Daoy (cell line): ENCODE results near the gene TMEM82. TPM values are rescaled to one million over a fixed set of nuclear protein-coding genes. Genes with fewer than 3 reads are reported as not detected.

Experiments
- DNase-seq: peaks from one replicate; pipeline ENCODE4 v3.0.0-alpha.2; 2015; ENCODE audit warnings: low read depth
- total RNA-seq: library from RNA; depleted of rRNA; stranded (reverse); fragments of >200 nt; shearing (Covaris generic); gene quantifications from 2 replicates; pipeline ENCODE4 v1.2.3, GENCODE V29; 2014

Gene TMEM82
- total RNA-seq, 1 experiment from 2014 or later, result not detected

DNA sequence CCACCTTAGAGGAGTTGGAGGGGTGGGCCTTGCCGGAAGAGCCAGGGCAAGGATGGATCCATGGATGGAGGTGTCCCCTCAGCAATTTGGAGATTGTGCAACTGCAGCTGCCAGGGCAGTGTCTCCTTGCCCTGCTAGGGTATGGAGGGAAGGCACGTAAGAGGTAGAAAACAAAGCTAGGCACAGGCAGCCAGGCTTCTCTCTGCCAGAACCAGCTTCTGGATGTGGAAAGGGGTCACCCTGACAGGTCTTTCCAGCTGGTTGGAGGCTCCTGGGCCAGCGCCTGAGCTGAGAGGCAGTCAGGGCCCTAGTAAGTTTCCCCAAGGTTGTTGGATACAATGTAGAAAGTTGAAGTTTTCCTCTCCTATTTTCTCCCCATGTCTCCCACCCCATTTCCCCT lies 21.4 kb upstream of the TMEM82 start:
- DNase-seq, result no peak

DNA sequence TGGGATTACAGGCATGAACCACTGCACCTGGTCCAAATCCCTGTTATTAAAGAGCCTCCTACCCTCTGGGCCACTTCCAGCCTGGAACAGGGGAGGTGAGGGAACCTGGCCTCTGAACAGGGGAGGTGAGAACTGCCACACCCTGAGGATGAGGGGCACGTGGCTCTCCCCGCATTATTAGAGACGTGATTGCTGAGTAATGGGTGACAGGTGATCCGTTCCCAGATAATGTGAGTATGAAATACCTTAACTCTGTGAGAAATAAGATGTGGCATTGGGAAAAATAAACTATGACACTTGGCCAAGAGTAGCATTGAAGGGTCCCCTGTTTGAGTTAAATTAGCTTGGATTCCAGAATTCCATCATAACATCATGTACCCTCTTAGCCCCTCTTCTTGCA lies 19.9 kb upstream of the TMEM82 start:
- DNase-seq, result no peak

DNA sequence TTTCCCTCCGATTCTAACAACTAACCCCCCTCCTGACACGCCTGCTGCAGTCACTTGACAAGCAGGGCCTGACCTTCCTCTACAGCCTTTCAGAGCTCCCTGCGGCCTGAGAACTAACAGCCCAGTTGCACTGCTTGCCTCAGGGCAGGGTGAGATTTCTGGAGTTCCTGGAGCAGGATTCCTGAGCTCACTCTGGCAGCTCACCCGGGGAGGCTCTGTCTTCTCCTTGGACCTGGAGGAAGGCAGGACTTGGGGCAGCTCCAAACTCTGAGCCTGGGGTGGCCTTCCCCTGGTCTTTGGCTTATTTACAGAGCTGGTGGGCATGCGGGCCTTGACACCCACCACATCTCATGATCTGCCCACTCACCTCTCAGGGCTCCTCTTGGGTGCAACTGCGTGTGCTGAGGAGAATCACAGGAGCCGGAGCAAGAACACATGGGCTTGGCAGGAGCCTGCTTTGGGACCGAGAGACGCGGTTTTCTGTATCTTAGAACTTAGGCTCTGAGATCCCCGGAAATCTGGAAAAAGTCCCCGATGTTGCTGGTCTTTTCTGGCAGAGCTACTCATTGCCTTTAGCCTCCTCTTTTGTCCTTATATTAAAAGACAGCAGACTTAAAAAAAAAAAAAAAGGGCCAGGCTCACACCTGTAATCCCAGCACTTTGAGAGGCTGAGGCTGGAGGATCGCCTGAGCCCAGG lies 19.3 kb upstream of the TMEM82 start:
- DNase-seq, result no peak

DNA sequence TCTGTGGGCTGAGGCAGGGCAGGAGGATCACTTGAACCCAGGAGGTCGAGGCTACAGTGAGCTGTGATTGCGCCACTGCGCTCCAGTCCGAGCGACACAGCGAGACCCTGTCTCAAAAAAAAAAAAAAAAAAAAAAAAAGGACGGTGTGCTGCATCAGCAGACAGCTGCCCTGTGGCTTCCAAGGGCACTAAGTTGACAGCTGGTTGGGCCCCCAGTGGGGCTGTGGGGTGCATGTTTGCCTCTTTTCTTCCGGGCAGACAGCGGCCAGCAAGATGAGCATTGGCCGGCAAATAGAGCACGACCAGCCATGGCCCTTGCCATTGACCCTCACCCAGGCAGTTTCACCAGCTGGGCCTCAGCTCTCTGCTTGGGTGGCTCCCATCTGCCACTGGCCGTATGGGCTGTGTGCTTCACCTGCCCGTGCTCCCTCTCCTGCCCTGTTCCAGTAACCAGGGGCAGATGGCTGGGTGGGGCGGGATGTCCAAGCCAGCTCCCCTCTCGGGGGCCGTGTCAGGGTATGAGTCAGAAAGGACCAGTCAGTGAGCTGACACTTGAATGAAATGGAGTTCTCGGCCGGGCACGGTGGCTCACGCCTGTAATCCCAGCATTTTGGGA lies 18.6 kb upstream of the TMEM82 start:
- no peak for DNase-seq

DNA sequence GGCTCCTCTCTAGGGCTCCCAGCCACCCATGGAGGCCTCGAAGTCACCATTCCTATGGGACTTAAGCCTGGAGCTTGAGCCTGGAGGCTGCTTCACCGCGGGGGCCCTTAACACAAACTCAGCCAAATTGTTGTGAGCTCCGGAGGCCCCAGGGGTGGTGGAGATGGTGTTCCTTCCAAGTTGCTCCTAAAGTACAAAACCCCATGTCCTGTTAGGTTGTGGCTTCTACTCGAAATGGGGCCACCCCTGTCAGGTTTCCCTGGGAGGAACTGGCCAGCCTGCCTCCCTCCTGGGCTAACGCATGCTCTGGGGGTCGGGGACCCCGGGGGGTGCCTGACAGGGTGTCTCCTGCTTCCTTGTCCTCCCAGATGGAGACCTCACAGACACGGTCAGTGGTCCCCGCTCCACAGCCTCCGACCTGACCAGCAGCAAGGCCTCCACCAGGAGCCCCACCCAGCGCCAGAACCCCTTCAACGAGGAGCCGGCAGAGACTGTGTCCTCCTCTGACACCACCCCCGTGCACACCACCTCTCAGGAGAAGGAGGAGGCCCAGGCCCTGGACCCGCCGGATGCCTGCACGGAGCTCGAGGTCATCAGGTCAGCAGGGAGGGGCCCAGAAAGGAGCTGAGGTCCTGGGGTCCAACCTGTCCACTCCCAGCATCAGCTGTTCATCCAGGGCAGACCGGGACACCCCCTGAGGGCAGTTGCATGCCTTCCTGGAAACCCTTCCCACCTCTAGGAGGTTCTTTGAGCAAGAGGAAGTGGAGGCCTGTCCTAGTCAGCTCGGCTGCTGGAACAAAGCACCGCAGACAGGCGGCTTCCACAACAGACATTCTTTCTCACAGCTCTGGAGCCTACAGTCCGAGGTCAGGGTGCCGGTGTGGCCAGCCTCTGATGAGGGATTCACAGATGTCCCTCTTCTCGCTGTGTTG lies 17.1 kb upstream of the TMEM82 start:
- DNase-seq, result no peak

DNA sequence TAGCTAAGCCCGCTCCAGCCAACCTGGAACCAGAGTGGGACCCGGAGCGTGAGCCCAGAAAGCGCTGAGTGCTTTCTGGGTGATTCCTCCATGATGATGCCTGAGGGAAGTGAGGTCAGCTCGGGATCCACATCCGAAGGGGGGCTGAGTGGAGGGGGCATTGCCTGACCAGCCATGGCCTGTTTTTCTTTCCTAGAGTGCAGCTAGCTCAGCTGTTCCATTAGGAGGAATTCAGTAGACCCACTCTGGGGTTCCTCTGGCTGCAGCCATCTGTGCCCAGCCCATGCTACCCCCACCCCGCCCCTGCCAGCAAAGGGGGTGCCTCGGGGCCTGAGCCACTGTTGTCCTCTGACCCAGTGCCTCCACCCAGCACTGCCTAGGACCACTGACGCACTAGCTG lies 15.8 kb upstream of the TMEM82 start:
- DNase-seq, result no peak

DNA sequence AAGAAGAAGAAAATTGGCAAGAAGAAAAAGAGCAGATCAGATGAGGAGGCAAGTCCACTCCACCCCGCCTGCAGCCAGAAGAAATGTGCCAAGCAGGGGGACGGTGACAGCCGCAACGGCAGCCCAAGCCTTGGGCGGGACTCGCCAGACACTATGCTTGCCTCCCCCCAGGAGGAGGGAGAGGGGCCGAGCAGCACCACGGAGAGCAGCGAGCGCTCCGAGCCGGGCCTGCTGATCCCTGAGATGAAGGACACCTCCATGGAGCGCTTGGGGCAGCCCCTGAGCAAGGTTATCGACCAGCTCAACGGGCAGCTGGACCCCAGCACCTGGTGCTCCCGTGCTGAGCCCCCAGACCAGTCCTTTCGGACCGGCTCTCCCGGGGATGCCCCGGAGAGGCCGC lies 15.3 kb upstream of the TMEM82 start:
- no peak for DNase-seq

DNA sequence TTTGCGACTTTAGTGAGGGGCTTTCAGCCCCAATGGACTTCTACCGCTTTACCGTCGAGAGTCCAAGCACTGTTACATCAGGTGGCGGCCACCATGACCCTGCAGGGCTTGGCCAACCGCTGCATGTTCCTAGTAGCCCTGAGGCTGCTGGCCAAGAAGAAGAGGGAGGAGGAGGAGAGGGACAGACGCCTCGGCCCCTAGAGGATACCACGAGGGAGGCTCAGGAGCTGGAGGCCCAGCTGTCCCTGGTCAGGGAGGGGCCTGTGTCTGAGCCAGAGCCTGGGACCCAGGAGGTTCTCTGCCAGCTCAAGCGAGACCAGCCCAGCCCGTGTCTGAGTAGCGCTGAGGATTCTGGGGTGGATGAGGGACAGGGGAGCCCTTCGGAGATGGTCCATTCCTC lies 14.9 kb upstream of the TMEM82 start:
- no peak for DNase-seq

DNA sequence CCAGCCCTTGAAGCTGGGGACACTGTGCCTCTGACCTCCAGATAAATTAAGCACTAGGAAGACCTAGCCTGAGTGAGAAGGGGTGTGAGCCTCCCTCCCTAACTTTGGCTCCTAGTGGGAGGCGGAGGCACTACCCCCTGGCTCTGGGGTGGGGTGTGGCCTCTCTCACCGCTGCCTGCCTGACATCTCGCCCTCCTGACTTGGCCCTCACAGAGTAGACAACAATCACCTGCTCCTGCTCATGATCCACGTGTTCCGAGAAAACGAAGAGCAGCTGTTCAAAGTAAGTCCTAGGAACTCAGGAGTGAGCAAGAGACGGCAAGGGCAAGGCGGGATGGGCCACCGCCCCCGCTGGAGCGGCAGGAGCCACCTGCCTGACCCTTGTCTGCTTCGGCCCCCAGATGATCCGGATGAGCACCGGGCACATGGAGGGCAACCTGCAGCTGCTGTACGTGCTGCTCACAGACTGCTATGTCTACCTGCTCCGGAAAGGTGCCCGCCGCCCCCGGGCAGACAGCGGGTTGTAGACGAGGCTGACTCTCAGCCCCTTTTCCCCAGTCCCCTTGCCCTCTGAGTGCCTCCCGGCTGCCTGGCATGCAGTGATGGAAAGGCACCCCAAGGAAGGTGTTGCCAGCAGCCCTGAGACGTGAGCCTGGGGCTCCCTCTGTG lies 14.3 kb upstream of the TMEM82 start:
- DNase-seq, result no peak

DNA sequence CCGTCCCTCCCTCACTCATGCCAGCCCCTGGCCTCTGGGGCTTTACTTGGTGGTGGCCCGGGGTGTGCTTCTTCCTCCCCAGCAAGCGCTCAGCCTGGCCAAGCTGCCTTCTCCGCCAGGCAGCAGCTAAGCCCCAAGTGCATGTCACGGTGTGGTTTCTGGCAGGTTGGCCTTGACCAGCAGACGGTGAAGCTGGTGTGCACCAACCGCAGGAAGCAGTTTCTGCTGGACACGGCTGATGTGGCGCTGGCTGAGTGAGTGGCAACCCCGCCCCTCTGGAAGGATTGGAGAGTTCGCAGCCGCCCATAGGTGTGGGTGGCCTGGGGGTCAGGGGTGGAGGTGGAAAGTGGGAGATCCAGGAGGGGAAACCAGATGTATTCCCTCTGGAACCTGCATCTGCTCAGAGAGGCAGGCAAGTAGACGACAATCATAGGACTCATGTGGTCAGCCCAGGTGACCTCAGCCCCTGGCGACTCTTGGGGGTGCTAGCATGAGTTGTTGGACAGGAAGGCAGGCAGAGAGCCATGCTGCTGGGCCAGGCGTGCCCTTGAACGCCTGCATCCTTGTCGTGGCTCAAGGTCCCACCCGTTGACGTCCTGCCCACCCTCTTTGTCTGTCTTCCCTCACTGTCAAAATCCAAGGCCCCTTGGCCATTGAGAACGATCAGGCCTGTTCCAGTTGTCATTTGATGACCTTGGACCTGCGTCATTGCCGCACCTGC lies 13.2 kb upstream of the TMEM82 start:
- DNase-seq, result no peak

DNA sequence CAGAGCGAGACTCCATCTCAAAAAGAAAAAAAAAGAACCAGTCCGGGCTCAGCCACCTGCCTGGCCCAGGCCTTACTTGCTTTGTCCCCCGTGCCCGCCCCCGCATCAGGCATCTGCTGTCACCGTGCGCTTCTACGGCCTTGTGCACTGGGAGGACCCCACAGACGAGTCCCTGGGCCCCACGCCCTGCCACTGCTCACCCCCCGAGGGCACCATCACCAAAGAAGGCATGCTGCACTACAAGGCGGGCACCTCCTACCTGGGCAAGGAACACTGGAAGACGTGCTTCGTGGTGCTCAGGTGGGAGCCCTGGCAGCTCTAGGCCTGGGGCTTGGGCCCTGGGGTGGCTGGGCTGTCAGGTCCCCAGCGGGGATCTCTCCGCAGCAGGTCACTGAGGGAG lies 11.9 kb upstream of the TMEM82 start:
- DNase-seq, result no peak

DNA sequence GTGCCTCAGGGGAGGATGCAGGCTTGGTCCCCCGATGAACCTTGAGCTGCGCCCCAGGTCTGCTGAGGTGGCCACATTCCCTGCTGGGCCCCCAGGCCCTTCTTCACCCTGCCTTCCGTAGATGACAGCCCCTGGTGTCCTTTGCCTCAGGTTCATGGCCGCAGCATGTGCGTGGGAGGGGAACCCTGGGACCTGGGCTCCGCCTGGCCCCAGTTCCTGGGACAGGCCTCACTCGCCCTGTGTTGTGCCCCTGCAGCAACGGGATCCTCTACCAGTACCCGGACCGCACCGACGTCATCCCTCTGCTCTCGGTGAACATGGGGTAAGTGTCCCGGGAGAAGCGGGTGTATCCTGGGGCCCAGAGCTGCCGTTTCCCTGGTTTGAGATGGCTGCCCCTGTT lies 11.4 kb upstream of the TMEM82 start:
- no peak for DNase-seq

DNA sequence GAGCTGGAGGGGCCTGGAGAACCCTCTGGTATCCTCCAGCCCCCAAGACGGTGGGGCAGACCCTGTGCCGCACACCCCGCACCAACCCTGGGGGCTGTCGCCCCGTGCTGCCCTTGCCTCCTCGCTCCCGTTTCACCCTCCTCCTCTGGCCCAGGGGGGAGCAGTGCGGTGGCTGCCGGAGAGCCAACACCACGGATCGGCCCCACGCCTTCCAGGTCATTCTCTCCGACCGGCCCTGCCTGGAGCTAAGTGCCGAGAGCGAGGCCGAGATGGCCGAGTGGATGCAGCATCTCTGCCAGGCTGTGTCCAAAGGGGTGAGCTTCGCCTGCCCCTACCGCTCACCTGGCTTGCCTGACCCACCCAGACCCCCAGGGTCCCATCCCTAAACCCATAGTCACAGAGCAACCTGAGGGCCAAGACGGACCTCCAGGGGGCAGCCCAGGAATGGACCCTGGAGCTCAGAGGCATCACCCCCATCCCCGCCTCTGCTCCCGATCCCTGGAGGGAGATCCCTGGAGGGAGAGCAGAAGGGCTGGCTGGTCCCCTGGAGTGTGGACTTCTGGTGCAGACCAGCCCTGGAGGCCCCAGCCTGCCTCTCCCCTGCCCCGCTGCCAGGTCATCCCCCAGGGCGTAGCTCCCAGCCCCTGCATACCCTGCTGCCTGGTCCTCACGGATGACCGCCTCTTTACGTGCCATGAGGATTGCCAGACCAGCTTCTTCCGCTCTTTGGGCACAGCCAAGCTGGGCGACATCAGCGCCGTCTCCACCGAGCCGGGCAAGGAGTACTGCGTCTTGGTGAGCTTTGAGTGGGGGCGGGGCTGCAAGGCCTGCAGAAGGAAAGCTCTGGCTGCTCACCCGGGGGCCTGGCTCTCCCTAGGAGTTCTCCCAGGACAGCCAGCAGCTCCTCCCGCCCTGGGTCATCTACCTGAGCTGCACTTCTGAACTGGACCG lies 10.3 kb upstream of the TMEM82 start:
- no peak for DNase-seq

DNA sequence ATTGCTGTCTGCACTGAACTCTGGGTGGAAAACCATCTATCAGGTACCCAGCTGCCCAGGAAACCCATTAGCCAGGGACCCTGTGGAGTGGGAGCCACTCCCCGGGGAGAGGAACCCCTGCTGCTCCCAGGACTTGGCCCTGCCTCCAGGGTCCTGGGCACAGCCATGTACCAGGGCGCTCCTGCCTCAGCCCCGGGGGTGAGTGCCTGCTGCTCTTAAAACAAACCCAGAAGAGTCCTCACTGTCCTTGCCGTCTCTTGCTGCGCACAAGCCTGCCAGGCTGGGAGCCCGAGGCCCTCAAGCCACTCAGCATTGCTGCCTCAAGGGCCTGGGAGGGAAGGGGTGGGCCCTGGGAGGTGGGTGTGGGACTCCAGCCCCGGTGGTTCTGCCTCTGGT lies 9.6 kb upstream of the TMEM82 start:
- DNase-seq, result no peak

DNA sequence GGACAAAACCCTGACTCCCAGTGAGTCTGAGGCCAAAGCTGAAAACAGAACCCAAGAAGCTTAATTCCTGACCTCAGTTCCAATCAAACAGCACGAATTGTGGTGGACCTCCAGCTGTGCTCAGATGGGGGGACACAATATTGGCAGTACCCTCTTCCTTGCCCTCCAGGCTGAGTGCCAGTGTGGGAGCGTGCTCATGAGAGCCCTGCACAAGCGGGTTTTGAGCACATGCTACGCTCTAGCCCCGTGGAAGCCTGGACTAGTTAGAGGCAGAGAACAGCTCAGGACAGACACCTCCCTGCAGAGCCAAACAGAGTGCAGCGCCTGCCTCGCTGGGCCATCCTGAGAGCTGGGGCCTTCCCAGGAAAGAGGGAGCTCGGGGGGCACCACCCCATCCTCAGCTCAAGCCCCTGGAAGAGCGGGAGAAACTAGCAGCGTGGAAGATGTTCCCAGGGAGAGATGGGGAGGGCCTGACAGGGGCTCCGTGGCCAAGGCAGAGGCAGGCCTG lies 9.0 kb upstream of the TMEM82 start:
- DNase-seq, result no peak

DNA sequence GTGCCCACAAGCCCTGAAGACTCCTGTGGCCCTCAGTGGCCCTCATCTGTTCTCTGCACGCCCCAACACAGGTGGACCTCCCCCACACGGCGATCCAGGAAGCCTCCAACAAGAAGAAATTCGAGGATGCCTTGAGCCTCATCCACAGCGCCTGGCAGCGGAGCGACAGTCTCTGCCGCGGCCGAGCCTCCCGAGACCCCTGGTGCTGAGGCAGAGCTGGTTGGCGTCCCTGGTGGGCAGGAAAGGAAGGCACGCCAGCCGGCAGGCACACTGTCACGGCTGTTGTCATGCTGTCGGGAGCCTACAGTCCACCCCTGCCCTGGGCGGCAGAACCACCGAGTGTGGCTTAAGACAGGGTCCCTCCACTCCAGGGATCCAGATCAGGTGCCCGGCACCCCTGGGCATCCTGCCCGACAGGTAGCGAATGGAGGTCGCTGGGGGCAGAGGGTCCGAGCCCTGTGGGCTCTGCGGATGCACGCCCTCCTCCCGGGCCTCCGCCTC lies 8.5 kb upstream of the TMEM82 start:
- DNase-seq, result no peak

DNA sequence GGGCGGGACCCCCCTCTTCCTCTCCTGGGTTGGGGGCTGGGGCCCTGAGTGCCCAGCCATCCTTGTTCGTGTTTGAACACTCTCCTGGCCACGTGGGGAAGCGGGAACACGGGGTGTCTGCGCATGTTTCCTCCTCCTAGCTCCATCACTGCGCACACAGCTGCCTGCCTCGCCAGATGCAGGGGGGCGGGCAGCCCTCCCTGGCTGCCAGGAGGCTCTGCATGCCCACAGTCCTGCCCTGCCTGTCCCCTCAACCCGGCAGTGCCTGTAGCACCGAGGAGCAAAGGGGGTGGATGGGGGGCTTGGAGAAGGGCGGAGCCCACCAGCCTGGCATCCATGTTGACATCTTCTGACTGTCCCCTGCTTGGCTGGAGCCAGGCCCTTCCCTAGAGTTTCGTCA lies 8.0 kb upstream of the TMEM82 start:
- no peak for DNase-seq

DNA sequence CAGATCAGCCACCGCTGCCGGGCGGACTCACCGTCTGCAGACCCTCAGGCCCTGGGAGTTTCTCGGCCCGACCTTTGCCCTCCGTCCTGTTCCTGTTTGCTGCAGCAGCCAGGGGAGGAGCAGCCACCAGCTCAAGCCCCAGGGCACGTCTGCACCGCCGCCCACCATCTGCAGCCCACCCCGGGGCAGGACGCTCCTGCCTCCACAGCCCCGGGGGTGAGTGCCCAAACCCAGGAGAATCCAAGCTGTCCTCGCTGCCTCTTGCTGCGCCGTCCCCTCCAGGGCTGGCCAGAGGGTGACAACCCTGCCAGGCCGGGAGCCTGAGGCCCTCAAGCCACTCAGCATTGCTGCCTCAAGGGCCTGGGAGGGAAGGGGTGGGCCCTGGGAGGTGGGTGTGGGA lies 7.4 kb upstream of the TMEM82 start:
- DNase-seq, result no peak

DNA sequence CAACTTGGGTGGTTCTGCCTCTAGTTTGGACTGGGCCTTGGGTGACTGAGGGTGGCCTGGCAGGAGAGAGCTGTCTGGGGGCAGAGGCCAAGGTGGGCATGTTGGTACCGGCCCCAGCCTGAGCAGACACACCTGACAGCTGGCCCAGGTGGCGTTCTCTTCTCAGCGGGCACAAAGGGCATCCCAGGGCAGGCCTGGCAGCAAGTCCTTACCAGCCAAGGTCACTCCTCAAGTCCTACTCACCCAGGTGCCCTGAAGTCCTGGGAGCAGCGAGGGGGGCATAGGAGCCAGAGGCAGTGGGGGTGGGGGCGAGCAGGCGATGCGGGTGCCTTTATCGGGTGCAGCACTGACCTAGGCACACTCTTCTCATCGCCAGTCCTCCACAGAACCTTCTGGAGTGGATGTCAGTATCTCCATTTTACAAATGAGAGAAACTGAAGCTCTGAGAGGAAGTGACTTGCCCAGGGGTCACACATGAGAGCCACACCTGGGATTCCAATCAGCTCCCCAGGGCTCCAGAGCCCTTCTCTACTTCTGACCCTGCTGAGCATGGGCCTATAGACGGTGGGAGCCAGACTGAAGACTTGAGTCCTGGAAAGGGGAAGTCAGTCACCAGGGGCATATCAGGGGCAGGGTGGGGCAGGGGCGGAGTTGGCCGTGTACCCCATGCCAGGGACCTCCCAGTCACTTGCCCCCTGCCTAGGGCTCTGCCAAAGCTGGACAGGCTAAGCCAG lies 6.8 kb upstream of the TMEM82 start:
- DNase-seq, result no peak
